HG02981 (cell line): ENCODE results near the gene TAF10.

ENCODE experiments used
- ATAC-seq: cut with Tn5 transposase; IDR thresholded peaks from one replicate; pipeline ENCODE4 v1.9.1; 2021; ENCODE audit warnings: mild to moderate bottlenecking, moderate library complexity; ENCODE audit not compliant: unreplicated experiment

TAF10 gene

GRCh38 chr11:6586434-6587359 is 25.3 kb downstream of the TAF10 start:
- ATAC-seq: no peak

- no peak for ATAC-seq
Observed at GRCh38 chr11:6584528-6584927, 27.5 kb downstream of the TAF10 start.

- no peak for ATAC-seq
Observed at GRCh38 chr11:6583584-6583983, 28.4 kb downstream of the TAF10 start.

- ATAC-seq: no peak
Observed at GRCh38 chr11:6579681-6580080, 32.3 kb downstream of the TAF10 start.

GRCh38 chr11:6578134-6578533 is 33.9 kb downstream of the TAF10 start:
- ATAC-seq: no peak

GRCh38 chr11:6576471-6577373 is 35.3 kb downstream of the TAF10 start:
- ATAC-seq: no peak

- ATAC-seq: no peak
Observed at GRCh38 chr11:6574816-6575715, 37.0 kb downstream of the TAF10 start.

- ATAC-seq: no peak
Observed at GRCh38 chr11:6572215-6572614, 39.8 kb downstream of the TAF10 start.

- ATAC-seq: no peak
Observed at GRCh38 chr11:6571434-6572008, 40.5 kb downstream of the TAF10 start.

- ATAC-seq: no peak
Observed at GRCh38 chr11:6570691-6571427, 41.2 kb downstream of the TAF10 start.

GRCh38 chr11:6569706-6570105 is 42.3 kb downstream of the TAF10 start:
- ATAC-seq: no peak

GRCh38 chr11:6568191-6568918 is 43.7 kb downstream of the TAF10 start:
- no peak for ATAC-seq

GRCh38 chr11:6567371-6567745 is 44.7 kb downstream of the TAF10 start:
- ATAC-seq: no peak

GRCh38 chr11:6566704-6567370 is 45.2 kb downstream of the TAF10 start:
- no peak for ATAC-seq

- ATAC-seq: no peak
Observed at GRCh38 chr11:6565988-6566703, 45.9 kb downstream of the TAF10 start.

- no peak for ATAC-seq
Observed at GRCh38 chr11:6565325-6565724, 46.7 kb downstream of the TAF10 start.

- ATAC-seq: no peak
Observed at GRCh38 chr11:6563667-6564066, 48.3 kb downstream of the TAF10 start.

GRCh38 chr11:6563121-6563619 is 48.8 kb downstream of the TAF10 start:
- ATAC-seq: no peak
